A549 treated with CpdA at 1 μM for 4 hours (cell line): ENCODE data around the gene TEX13D. TPM values are rescaled to one million over a fixed set of nuclear protein-coding genes. Genes with fewer than 3 reads are reported as not detected.

Source experiments
- total RNA-seq: library from RNA; stranded (reverse); fragments of 200-300 nt; extraction: Qiagen RNA extraction; gene quantifications from 5 replicates; pipeline ENCODE4 v1.2.3, GENCODE V29; 2022; ENCODE audit warnings: low read depth

TEX13D gene
- total RNA-seq: not detected in 5 replicates

DNA sequence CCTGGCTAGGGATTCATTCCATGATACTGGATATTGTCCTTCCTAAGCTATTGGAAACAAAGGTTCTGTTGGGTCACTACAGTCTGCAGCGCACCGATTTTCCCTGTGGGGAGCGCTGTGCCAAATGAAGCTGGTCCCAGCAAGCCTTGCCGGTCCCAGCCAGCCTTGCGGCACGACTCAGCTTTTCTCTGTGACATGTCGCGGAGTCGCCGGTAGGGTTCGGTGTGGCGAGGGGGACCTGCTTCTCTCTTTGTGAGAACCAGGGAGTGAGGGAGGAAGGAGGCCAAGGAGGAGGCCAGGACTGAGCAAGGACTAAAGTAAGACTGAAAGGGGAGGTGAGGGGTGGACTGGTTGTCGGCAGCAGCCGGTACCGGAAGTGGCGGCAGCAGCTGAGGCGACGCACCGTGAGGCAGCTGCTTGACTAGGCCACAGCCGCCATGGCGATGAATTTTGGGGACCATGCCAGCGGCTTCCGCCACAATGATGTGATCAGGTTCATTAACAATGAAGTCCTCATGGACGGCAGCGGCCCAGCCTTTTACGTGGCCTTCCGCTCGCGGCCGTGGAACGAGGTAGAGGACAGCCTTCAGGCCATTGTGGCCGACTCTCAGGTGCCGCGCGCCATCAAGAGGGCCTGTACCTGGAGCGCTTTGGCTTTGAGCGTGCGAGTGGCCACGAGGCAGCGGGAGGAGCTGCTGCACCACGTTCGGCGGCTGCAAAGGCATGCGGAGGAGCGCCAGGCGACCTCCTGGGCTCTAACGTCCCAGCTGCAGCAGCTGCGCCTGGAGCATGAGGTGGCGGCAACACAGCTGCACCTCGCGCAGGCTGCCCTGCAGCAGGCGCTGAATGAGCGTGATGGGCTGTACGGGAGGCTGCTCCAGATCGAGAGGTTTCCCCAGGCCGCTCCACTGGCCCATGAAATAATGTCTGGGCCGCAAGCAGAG, at the start of gene TEX13D:
Gene TEX13D (plus strand): TSS at position 180 of the 944 bp plus-strand sequence. CDS start 258 bp downstream, at position 438.

DNA sequence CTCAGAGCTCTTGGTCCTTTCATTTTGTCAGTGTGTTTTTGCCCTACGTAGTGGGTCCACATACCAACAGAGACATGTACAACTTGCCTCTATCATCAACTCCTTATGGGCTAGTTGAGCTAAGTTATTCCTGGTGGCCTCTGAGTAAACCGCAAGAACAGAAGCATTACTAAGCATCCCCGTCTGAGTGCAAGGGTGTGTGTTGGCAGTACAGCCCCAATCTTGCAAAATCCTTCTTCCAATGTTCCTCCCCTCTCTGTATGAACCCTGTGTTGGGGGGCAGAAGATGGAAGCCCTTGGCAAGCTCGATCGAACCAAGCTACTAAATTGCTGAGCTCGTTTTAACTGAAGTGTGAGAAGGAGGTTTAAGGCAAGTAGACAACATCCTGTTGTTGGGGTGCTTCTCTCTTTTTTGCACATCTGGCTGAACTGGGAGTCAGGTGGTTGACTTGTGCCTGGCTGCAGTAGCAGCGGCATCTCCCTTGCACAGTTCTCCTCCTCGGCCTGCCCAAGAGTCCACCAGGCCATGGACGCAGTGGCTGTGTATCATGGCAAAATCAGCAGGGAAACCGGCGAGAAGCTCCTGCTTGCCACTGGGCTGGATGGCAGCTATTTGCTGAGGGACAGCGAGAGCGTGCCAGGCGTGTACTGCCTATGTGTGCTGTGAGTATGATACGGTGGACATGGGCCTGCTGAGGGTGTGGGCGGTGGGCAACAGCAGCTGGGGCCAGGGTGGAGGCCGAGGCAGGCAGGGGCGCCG, 13.8 kb downstream of the TEX13D start, which contains the start of gene SH2D1A:
Gene SH2D1A (plus strand): TSS at position 447 of the 760 bp plus-strand sequence. CDS start 80 bp downstream, at position 527.

Other genes starting within 250 kb of the TEX13D start
- gene SH2D1A, start 13.9 kb downstream of the TEX13D start, total RNA-seq: not detected in 5 replicates